ENCODE measurements around the gene C10orf71.

DNA sequence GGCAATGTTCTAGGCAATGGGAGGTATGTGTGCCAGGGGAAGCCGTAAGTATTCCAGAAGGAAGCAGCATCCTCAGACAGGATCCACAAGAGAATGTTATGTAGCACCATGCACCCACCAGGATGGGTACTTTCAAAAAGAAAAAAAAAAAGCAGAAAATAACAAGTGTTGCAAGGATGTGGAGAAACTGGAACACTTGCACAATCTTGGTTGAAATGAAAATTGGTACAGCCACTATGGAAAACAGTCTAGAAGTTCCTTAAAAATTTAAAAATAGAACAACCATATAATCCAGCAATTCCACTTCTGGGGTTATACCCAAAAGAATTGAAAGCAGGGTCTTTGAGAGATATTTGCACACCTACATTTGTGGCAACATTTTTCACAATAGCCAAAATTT lies 20.2 kb downstream of the C10orf71 start:
- no peak for TF ChIP-seq EZH2phosphoT487 (IDR thresholded peaks at IDR 0.05; ENCODE audit: low read depth, severe bottlenecking, unreplicated experiment)
- no peak for TF ChIP-seq CTCF (IDR thresholded peaks at IDR 0.05; ENCODE audit: poor library complexity)
